CD4-positive, alpha-beta T cell treated with Interleukin-12 subunit alpha and Interleukin-12 subunit beta, for 1 hour (primary cell): ENCODE results near the gene DUSP10.

Source experiments
- DNase-seq: peaks from one replicate; pipeline ENCODE4 v3.0.0-alpha.2; 2020

Gene DUSP10

GRCh38 chr1:221741703-221742554 lies at the start of gene DUSP10:
TSS of gene DUSP10 (minus strand) at chr1:221742089. CDS start at chr1:221739744, 2,345 bp downstream.
- DNase-seq: peak; percentile 100

GRCh38 chr1:221788466-221788865 lies 46.6 kb upstream of the DUSP10 start:
- DNase-seq: no peak

- no peak for DNase-seq
These were observed 44.8 kb upstream of the DUSP10 start for GRCh38 chr1:221786647-221787046.

- peak; percentile 23 for DNase-seq
These were observed 42.0 kb upstream of the DUSP10 start for GRCh38 chr1:221783936-221784335.

- DNase-seq: peak; percentile 29
These were observed 41.5 kb upstream of the DUSP10 start for GRCh38 chr1:221783437-221783836.

GRCh38 chr1:221782970-221783369 lies 41.1 kb upstream of the DUSP10 start:
- no peak for DNase-seq

- DNase-seq: no peak
These were observed 40.6 kb upstream of the DUSP10 start for GRCh38 chr1:221782477-221782876.

- DNase-seq: no peak
These were observed 39.3 kb upstream of the DUSP10 start for GRCh38 chr1:221781102-221781755.

GRCh38 chr1:221780175-221780574 lies 38.3 kb upstream of the DUSP10 start:
- DNase-seq: no peak

- no peak for DNase-seq
These were observed 37.9 kb upstream of the DUSP10 start for GRCh38 chr1:221779771-221780170.

- DNase-seq: peak; percentile 55
These were observed 36.8 kb upstream of the DUSP10 start for GRCh38 chr1:221778535-221779142.

- DNase-seq: peak; percentile 16
These were observed 36.2 kb upstream of the DUSP10 start for GRCh38 chr1:221778125-221778524.

- peak; percentile 79 for DNase-seq
These were observed 35.7 kb upstream of the DUSP10 start for GRCh38 chr1:221777431-221778072.

GRCh38 chr1:221776495-221777301 lies 34.8 kb upstream of the DUSP10 start:
- DNase-seq: peak; percentile 6

GRCh38 chr1:221775206-221775605 lies 33.3 kb upstream of the DUSP10 start:
- no peak for DNase-seq

- no peak for DNase-seq
These were observed 32.4 kb upstream of the DUSP10 start for GRCh38 chr1:221774054-221774842.

- no peak for DNase-seq
These were observed 31.5 kb upstream of the DUSP10 start for GRCh38 chr1:221773383-221773782.

- no peak for DNase-seq
These were observed 30.2 kb upstream of the DUSP10 start for GRCh38 chr1:221772117-221772516.

- no peak for DNase-seq
These were observed 26.7 kb upstream of the DUSP10 start for GRCh38 chr1:221768444-221769066.

- DNase-seq: no peak
These were observed 24.3 kb upstream of the DUSP10 start for GRCh38 chr1:221766210-221766609.

- DNase-seq: no peak
These were observed 23.6 kb upstream of the DUSP10 start for GRCh38 chr1:221765527-221765926.
